Muscle of back (tissue), 11 donors: Measurements from ENCODE around the gene NCK2. TPM values are rescaled to one million over a fixed set of nuclear protein-coding genes. Genes with fewer than 3 reads are reported as not detected.
A peak's percentile ranks its signal among the peaks of the same experiment; 100 is the strongest.
"Not testable (repeated sequence)": the region's sequence is repeated elsewhere in the genome, so short reads cannot be mapped to it uniquely, and the experiment has no call there.

Experiments used
- DNase-seq, 3 donors: peaks; one replicate each; pipeline versions ENCODE4 v3.0.0 to v3.0.0-alpha.2; 2013
- polyA plus RNA-seq, 10 donors: library from polyadenylated mRNA; unstranded; fragments of 120-200 nt; gene quantifications; one replicate each; pipeline ENCODE4 v1.2.1, GENCODE V29; 2013; ENCODE audit not compliant: insufficient read length in 10 of 10

NCK2 gene
- polyA plus RNA-seq, 10 donors: 60.1 to 90.4 (median 69.6) TPM

GRCh38 chr2:105889046-105889445, 144.3 kb downstream of the NCK2 start:
- DNase-seq: no peak

GRCh38 chr2:105890111-105890510, 145.4 kb downstream of the NCK2 start:
- DNase-seq: no peak

DNA sequence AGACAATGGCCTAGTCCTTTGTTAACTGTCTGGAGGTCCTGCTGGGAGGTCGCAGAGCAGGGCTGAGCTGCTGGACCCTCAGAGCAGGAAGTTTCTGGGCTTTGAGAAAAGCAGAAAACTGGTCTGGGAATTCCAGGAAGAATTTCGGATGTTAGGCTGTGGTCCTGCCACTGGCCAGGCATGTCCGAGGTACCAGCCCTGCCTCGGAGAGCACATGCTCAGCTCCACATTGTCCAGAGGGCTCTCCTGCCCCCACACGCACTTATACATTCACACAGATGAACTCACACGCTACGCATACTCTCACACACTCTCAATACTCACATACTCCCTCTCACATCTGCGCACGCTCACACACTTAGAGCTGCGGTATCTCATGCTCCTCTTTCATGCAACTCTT, 146.1 kb downstream of the NCK2 start:
- no peak for DNase-seq

DNA sequence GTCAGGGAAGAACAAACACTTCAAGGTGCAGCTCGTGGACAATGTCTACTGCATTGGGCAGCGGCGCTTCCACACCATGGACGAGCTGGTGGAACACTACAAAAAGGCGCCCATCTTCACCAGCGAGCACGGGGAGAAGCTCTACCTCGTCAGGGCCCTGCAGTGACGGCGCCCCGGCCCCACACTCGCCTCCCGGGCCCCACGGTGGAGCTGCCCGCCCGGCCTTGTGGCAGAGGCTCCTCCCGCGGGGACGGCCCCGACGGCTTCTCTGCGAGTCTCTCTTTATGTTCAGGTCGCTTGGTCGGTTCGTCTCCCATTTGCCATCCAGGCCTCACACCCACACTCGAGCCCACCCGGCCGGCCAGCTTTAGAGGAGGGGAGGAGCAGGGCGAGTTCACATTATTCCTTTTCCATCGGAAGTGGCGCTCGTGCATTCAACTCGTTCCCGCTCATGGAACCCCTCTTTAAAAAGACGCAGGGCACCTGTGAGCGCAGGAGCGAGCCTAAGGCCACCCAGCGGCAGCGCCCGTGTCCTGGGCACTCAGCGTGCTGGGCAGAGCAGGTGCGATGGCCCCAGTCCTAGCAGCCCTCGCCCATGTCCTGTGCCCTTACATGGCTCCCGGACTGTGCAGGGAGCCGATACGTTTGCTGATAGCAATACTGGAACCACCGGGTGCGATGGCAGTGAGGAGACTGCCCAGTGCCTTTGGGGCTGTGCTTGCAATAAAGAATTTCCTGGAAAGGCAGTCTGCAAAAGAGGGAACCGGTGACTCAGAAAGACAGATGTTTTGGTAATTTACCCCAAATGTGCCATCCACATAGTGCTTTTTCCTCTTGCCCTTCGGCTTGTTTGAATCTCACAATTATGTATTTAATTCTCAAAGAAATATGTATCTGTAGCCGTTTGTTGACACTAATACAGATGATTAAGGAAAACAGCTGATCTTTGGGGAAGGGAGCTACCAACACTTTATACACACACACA, 148.6 kb downstream of the NCK2 start:
- DNase-seq: no peak

- DNase-seq: no peak
Measured at GRCh38 chr2:105894327-105894944, 149.7 kb downstream of the NCK2 start.

DNA sequence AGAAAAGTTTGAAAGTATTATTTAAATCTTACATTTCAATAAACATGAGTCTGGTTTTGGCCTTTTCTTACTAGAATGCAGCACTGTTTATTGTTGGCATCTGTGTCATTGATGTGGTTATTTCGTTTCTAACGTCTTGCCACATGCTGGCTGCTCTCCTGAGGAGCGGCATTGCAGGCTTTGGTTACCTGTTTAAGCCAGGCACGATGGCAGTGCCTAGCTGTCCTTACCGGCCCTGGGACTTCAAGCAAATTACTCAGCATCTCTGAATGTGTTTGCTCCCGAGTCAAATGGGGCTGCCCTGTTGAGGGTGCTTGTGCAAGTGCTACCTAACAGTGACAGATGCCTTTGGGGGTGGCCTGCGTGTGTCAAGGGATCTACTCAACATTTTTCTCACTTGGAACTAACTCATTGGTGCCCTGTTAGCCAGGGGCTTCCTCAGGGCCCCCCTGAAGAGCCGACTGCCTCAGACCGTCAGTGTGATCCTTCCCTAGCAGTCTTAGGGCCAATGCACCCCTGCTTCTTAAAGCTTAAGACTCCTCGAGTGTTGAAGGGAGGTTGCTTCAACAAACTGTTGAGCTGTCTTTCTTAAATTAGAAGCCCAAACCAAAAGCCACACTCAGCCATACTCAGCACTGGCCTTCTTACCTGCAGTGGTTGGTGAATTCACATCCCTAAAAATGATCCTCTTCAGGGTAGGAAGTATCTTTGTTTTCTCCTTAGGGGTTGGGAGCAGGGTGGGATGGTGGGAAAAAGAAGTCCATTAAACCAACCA, 151.5 kb downstream of the NCK2 start:
- no peak for DNase-seq

- DNase-seq: no peak
Measured at GRCh38 chr2:105896765-105897163, 152.1 kb downstream of the NCK2 start.

DNA sequence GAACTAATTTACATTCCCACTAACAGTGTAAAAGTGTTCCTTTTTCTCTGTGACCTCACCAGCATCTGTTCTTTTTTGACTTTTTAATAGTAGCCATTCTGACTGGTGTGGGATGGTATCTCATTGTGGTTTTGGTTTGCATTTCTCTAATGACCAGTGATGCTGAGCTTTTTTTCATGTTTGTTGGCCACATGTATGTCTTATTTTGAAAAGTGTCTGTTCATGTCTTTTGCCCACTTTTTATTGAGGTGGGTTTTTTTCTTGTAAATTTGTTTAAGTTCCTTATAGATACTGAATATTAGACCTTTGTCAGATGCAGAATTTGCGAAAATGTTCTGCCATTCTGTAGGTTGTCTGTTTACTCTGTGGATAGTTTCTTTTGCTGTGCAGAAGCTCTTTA, 153.0 kb downstream of the NCK2 start:
- DNase-seq: not testable (repeated sequence)

GRCh38 chr2:105903051-105903674, 158.5 kb downstream of the NCK2 start:
- DNase-seq: peak in 2 of 3 donors; percentile 27 to 68

GRCh38 chr2:105904938-105905337, 160.2 kb downstream of the NCK2 start:
- DNase-seq: no peak

GRCh38 chr2:105906481-105906880, 161.8 kb downstream of the NCK2 start:
- DNase-seq: no peak

GRCh38 chr2:105907184-105907583, 162.5 kb downstream of the NCK2 start:
- DNase-seq: peak in 1 of 3 donors; percentile 39

GRCh38 chr2:105909215-105909614, 164.5 kb downstream of the NCK2 start:
- DNase-seq: no peak

DNA sequence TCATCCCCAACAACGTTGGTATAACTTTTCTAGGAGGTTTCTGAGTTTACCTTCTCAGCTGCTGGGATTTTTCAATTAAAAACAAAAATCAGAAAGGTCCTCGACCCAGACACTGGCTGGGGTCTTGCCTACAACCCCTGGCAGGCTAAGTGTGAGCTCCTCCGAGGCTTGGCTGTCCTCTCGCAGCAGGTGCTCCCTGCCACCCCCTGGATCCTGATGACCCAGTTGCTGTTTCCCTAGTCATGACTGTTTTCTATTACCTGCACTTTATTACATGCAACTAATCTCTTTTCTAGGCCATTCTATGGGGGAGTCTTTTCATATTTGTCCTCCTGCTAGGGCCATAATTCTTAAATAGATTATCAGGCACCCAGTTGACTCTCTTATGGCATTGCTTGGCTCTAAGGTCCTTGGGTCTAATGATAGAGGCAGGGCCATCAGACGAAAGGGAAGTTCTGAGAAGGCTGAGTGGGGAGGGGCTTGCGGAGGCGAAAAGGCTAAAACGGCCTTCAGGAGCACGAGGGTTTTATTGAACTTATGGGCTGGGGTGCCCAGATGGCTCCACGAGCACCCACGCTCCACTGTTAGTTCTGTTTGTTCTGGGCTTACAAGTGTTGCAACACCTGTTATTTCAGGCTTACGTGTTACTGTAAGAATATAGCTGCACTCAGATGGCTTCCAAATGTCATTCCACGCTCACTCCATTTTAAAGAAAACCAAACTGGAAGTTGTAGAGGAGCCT, 166.0 kb downstream of the NCK2 start:
- DNase-seq: no peak

DNA sequence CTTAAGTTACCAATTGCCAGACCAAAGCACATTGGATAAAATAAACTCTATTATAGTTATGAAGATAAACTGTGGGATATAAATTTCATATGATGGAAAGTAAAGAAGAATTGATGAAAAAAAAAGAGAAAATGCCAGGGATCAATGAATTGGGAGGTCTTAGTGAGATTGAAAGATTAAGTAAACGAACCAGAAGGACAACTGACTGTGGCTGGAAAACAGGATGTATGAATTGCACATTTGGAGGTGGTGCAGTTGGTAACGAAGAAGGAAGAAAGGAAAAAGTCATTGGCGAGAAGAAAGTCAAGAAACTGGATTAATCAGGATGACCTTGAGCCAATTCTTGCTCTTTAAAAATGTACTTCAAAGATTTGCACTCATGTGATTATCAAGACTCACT, 166.7 kb downstream of the NCK2 start:
- DNase-seq: no peak

- DNase-seq: no peak
Measured at GRCh38 chr2:105912081-105912480, 167.4 kb downstream of the NCK2 start.

- DNase-seq: no peak
Measured at GRCh38 chr2:105915005-105915558, 170.4 kb downstream of the NCK2 start.

DNA sequence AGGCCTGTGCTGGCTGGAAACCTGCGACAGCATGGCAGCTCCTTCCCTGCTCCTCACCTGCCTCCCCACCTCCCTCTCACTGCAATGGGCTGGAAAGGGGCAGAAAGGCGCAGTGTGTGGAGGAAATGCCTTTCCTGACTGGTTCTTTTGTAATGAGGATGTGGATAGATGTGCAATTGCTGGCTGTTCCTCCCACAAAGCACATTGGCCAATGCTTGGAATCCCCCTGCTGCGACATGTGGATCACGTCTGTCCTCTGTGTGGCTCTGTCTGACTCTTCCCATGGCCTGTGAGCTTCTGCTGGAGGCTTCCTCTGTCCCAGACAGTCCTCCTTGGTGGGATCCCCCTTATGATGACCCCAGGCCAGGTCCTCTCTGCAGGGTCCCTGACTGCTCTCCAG, 172.5 kb downstream of the NCK2 start:
- DNase-seq: no peak

GRCh38 chr2:105917688-105918087, 173.0 kb downstream of the NCK2 start:
- no peak for DNase-seq

DNA sequence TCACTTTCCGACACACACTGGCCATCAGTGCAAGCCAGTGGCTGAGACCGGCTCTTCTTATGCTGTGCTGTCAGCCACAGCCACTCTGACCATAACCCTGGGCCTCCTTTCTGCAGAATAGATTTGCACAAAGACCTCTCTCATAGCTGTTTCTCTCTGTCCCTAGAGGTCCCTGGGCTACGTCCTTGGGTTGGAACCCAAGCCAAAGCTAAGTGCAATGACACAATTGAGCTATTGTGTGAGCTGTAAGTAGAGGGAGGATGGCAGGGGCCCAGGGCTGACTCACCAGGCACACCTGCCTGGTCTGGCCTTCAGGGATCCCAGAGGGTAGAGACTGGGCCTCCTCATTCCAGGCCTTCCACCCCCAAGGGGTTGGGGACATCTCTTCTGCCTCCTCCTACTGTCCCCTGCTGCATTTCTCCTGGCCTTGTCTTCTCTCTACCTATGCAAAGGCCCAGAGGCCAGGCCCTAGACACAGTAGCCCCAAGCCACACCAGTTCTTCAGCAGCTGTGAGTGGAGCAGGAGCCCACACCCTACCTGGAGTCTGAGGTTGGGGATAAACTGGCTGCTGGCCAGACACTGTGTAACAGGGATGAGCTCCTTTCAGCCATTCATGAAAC, 174.6 kb downstream of the NCK2 start:
- peak in 1 of 3 donors; percentile 39 for DNase-seq
